Endothelial cell of umbilical vein (primary cell): ENCODE data around the gene ITIH2. TPM values are rescaled to one million over a fixed set of nuclear protein-coding genes. Genes with fewer than 3 reads are reported as not detected.

Experiments used
- BruUV-seq: library from RNA; stranded (reverse); fragments of 400-500 nt; replicated peaks from 2 replicates; lab custom pipeline; 2021; lab: Mats Ljungman, UMichigan
- CTCF ChIA-PET: fragments of 300-600, 350-600 bp; sonication (Branson Sonifier 250); formaldehyde crosslinking; loops from one replicate; lab custom pipeline; 2021; ENCODE audit warnings: antibody characterized with exemption, inconsistent platforms; lab: Charles Lee
- POLR2A ChIA-PET: fragments of 300-600, 350-600 bp; sonication (Branson Sonifier 250); formaldehyde crosslinking; loops from one replicate; lab custom pipeline; 2021; ENCODE audit warnings: antibody characterized with exemption, inconsistent platforms; lab: Charles Lee
- DNase-seq: peaks from one replicate; pipeline ENCODE4 v3.0.0-alpha.2; 2011; ENCODE audit warnings: low read depth, low spot score
- FAIRE-seq: peaks from 2 replicates; lab custom pipeline; 2011; peaks lifted over from hg19 to GRCh38; lab: Jason Lieb, UNC
- H2AFZ ChIP-seq: 2 replicates; pipeline ENCODE4 v1.6.0; 2012; ENCODE audit warnings: low read depth, low read length, control low read depth, inconsistent platforms
- H3K27ac ChIP-seq: 2 replicates; pipeline ENCODE4 v1.5.1; 2011; ENCODE audit warnings: low read depth, mild to moderate bottlenecking, control low read depth, low read length, moderate library complexity; ENCODE audit not compliant: insufficient read depth
- H3K27me3 ChIP-seq, 2 experiments: 2 replicates each; pipeline versions ENCODE4 v1.6.0 to v1.6.1; 2011; ENCODE audit warnings: low read length in 2 of 2, mixed read lengths in 1 of 2; ENCODE audit not compliant: control insufficient read depth in 2 of 2, insufficient read depth in 2 of 2
- H3K36me3 ChIP-seq, 2 experiments: 2 replicates in 1 of 2; 3 replicates in 1 of 2; pipeline ENCODE4 v1.5.1; 2011; ENCODE audit warnings: low read length in 2 of 2, mild to moderate bottlenecking in 1 of 2, moderate library complexity in 1 of 2; ENCODE audit not compliant: control insufficient read depth in 2 of 2, insufficient read depth in 2 of 2; ENCODE audit errors: extremely low read depth in 1 of 2
- H3K4me1 ChIP-seq: 3 replicates; pipeline ENCODE4 v1.5.1; 2011; ENCODE audit warnings: mild to moderate bottlenecking, low read length; ENCODE audit not compliant: control insufficient read depth, insufficient read depth; ENCODE audit errors: extremely low read depth
- H3K4me2 ChIP-seq: 2 replicates; pipeline ENCODE4 v1.6.1; 2011; ENCODE audit warnings: low read length, control low read depth, mixed read lengths; ENCODE audit not compliant: insufficient read depth
- H3K4me3 ChIP-seq, 3 experiments: fragments of 200-600 bp in 1 of 3; sonication (generic), shearing (Covaris generic) in 1 of 3; replicated peaks in 1 of 3; 2 replicates each; pipeline ENCODE4 v1.5.1; 2011 to 2016; ENCODE audit warnings: control low read depth in 3 of 3, low read length in 3 of 3, mild to moderate bottlenecking in 2 of 3, inconsistent platforms in 1 of 3, low read depth in 1 of 3, moderate library complexity in 1 of 3; ENCODE audit not compliant: insufficient read depth in 1 of 3
- H3K79me2 ChIP-seq: 2 replicates; pipeline ENCODE4 v1.6.0; 2012; ENCODE audit warnings: low read length, inconsistent platforms; ENCODE audit not compliant: control insufficient read depth, insufficient read depth
- H3K9ac ChIP-seq: replicated peaks from 2 replicates; pipeline ENCODE3; 2011; ENCODE audit warnings: low read length, control low read depth; ENCODE audit not compliant: insufficient read depth; ENCODE audit errors: extremely low read depth
- H3K9me1 ChIP-seq: replicated peaks from 3 replicates; pipeline ENCODE4 v1.6.0; 2011; ENCODE audit warnings: mild to moderate bottlenecking, low read length; ENCODE audit not compliant: control insufficient read depth, insufficient read depth; ENCODE audit errors: extremely low read depth
- H3K9me3 ChIP-seq: replicated peaks from 2 replicates; pipeline ENCODE4 v1.5.1; 2012; ENCODE audit warnings: low read length, inconsistent platforms; ENCODE audit not compliant: control insufficient read depth, insufficient read depth
- H4K20me1 ChIP-seq: replicated peaks from 2 replicates; pipeline ENCODE3; 2011; ENCODE audit warnings: mild to moderate bottlenecking, low read length; ENCODE audit not compliant: control insufficient read depth, insufficient read depth; ENCODE audit errors: extremely low read depth
- CTCF ChIP-seq, 2 donors: IDR thresholded peaks; 1 replicate in 1 of 2; 2 replicates in 1 of 2; pipeline ENCODE4 v1.5.1; 2011; ENCODE audit warnings: low read length in 2 of 2, mild to moderate bottlenecking in 2 of 2, moderate library complexity in 2 of 2, control low read depth in 1 of 2, inconsistent platforms in 1 of 2, low read depth in 1 of 2; ENCODE audit not compliant: insufficient read depth in 1 of 2; ENCODE audit errors: extremely low read depth in 1 of 2
- EZH2 ChIP-seq: IDR thresholded peaks from 2 replicates; pipeline ENCODE4 v1.6.1; 2012; ENCODE audit warnings: borderline replicate concordance, low read depth, mild to moderate bottlenecking, moderate library complexity, low read length, inconsistent platforms; ENCODE audit not compliant: severe bottlenecking
- FOS ChIP-seq: IDR thresholded peaks from 2 replicates; pipeline ENCODE4 v1.6.1; 2011; ENCODE audit warnings: mild to moderate bottlenecking, low read length, moderate library complexity, borderline replicate concordance; ENCODE audit not compliant: insufficient read depth
- GATA2 ChIP-seq: IDR thresholded peaks from 2 replicates; pipeline ENCODE4 v1.7.0; 2011; ENCODE audit warnings: low read depth, mild to moderate bottlenecking, moderate library complexity, mixed read lengths, low read length; ENCODE audit not compliant: insufficient read length, insufficient read depth
- JUN ChIP-seq: IDR thresholded peaks from 2 replicates; pipeline ENCODE4 v1.6.1; 2011; ENCODE audit warnings: borderline replicate concordance, low read depth; ENCODE audit not compliant: insufficient read length, insufficient read depth
- MAX ChIP-seq: IDR thresholded peaks from 2 replicates; pipeline ENCODE4 v1.6.1; 2011; ENCODE audit not compliant: insufficient read depth, insufficient read length
- MYC ChIP-seq: IDR thresholded peaks from one replicate; pipeline ENCODE4 v1.6.1; 2011; ENCODE audit warnings: mild to moderate bottlenecking, low read depth, low read length
- POLR2A ChIP-seq: IDR thresholded peaks from 2 replicates; pipeline ENCODE4 v1.6.1; 2012; ENCODE audit warnings: low read depth, mild to moderate bottlenecking, control low read depth, low read length
- POLR2AphosphoS5 ChIP-seq: IDR thresholded peaks from 2 replicates; pipeline ENCODE4 v1.6.1; 2012; ENCODE audit warnings: low read depth, mild to moderate bottlenecking, control low read depth, low read length, moderate library complexity; ENCODE audit not compliant: insufficient read depth
- dilution Hi-C: fragments of 300-500 bp; cut with MboI; formaldehyde crosslinking; loops from one replicate; pipeline ENCODE4 v1.15.0; 2019; ENCODE audit warnings: low sequenced_read_pairs; ENCODE audit not compliant: extremely low pct_ligation_motif_present
- intact Hi-C: fragments of 100-400 bp; cut with micrococcal nuclease; formaldehyde crosslinking; loops from one replicate; pipeline ENCODE4 v1.10.0; 2022
- polyA plus RNA-seq, 4 experiments: library from polyadenylated mRNA; depleted of rRNA in 3 of 4; stranded (reverse) in 3 of 4; unstranded in 1 of 4; fragments of >200 nt; gene quantifications; 2 replicates each; pipeline versions ENCODE4 v1.2.1 to v1.2.3, GENCODE V29; 2011 to 2012; ENCODE audit warnings: missing spikeins in 1 of 4
- total RNA-seq: library from RNA; stranded (reverse); gene quantifications from 2 replicates; pipeline ENCODE4 v1.2.3, GENCODE V29; 2021

ITIH2 gene
- total and polyA plus RNA-seq, 2 donors (not counting 3 experiments of a cell fraction or from before 2014, with no cell fraction given), result not detected

- intact Hi-C loops (no loop called here), dilution Hi-C loops (no loop called here)
- FAIRE-seq (no peak), DNase-seq (no peak)
- ChIA-PET POLR2A (no interaction called here), CTCF (no interaction called here)
- no peak overlapping the region for H3K4me2 ChIP-seq
- H3K27me3 ChIP-seq, result no peaks in the 10 kb centered on the region
- no peaks in the 10 kb centered on the region for H3K79me2 ChIP-seq
- H3K4me1 ChIP-seq, result no peaks in the 10 kb centered on the region
- H3K9me1 ChIP-seq, result no peaks in the 10 kb centered on the region
- no TSS peak for BruUV-seq
- H3K4me3 ChIP-seq, result no peak overlapping the region
- H3K27ac ChIP-seq, result no peak overlapping the region
- H3K36me3 ChIP-seq, result no peaks in the 10 kb centered on the region
- no peak overlapping the region for H3K9ac ChIP-seq
- H3K9me3 ChIP-seq, result no peaks in the 10 kb centered on the region
- H2AFZ ChIP-seq, result no peak overlapping the region
- H4K20me1 ChIP-seq, result no peaks in the 10 kb centered on the region
- no peak for TF ChIP-seq EZH2
- TF ChIP-seq MAX, result no peak
- TF ChIP-seq POLR2AphosphoS5, result no peak
- TF ChIP-seq GATA2, result no peak
- no peak for TF ChIP-seq FOS
- TF ChIP-seq JUN, result no peak
- TF ChIP-seq MYC, result no peak
- no peak for TF ChIP-seq CTCF (IDR thresholded peaks at IDR 0.05; ENCODE audit: extremely low read depth in 1 of 2, insufficient read depth in 1 of 2, low read depth in 1 of 2, low read length in 2 of 2)
- TF ChIP-seq POLR2A, result no peak
Observed at GRCh38 chr10:7715515-7715914, 12.4 kb downstream of the ITIH2 start.
